Measurements from ENCODE around the gene FGF11.

The FGF11 gene

GRCh38 chr17:7427549-7427948, 11.8 kb upstream of the FGF11 start:
- H3K27ac ChIP-seq = no peak overlapping the region
- ChIA-PET CTCF (interaction anchor here (0.6 kb wide), 1 partner anchor 133 kb away, joined by 5 read pairs; no protein-coding TSS in a partner anchor), POLR2A (ENCODE audit: low non-redundant PET) (interaction anchor here (0.6 kb wide), 1 partner anchor 18 kb away, joined by 3 read pairs; no protein-coding TSS in a partner anchor)
- no peak for TF ChIP-seq CTCF (conservative IDR thresholded peaks at IDR 0.05; ENCODE audit: low read depth)
- DNase-seq (ENCODE audit: low spot score) = no peak

GRCh38 chr17:7428557-7428956, 10.8 kb upstream of the FGF11 start, which contains the start of gene SPEM3:
SPEM3 (plus strand) TSS chr17:7428857; CDS start chr17:7428903, 46 bp downstream.
- DNase-seq (ENCODE audit: low spot score) = no peak
- H3K27ac ChIP-seq = no peak within 1 kb of the TSS
- CTCF ChIA-PET = interaction anchor here (0.7 kb wide), 1 partner anchor 62 kb away, joined by 3 read pairs; no protein-coding TSS in a partner anchor
- TF ChIP-seq CTCF (conservative IDR thresholded peaks at IDR 0.05; ENCODE audit: low read depth) = no peak
- POLR2A ChIA-PET (ENCODE audit: low non-redundant PET) = no interaction called here

- DNase-seq (ENCODE audit: low spot score) = no peak
- no peak for TF ChIP-seq CTCF (conservative IDR thresholded peaks at IDR 0.05; ENCODE audit: low read depth)
- H3K27ac ChIP-seq = no peak overlapping the region
- ChIA-PET POLR2A (ENCODE audit: low non-redundant PET) (no interaction called here), CTCF (no interaction called here)
Observed at GRCh38 chr17:7429722-7430121, 9.6 kb upstream of the FGF11 start.

- ChIA-PET CTCF (no interaction called here), POLR2A (ENCODE audit: low non-redundant PET) (no interaction called here)
- no peak for DNase-seq (ENCODE audit: low spot score)
- no peak for TF ChIP-seq CTCF (conservative IDR thresholded peaks at IDR 0.05; ENCODE audit: low read depth)
- no peak overlapping the region for H3K27ac ChIP-seq
Observed at GRCh38 chr17:7431231-7431630, 8.1 kb upstream of the FGF11 start.

- DNase-seq (ENCODE audit: low spot score) = no peak
- CTCF ChIA-PET = interaction anchor here (0.7 to 0.8 kb wide), 2 partner anchors 81 to 253 kb away, joined by 3 read pairs; no protein-coding TSS in a partner anchor
- TF ChIP-seq CTCF (conservative IDR thresholded peaks at IDR 0.05; ENCODE audit: low read depth) = no peak
- POLR2A ChIA-PET (ENCODE audit: low non-redundant PET) = interaction anchor here (0.7 kb wide), 1 partner anchor 129 kb away, joined by 3 read pairs; no protein-coding TSS in a partner anchor
- H3K27ac ChIP-seq = no peak overlapping the region
Observed at GRCh38 chr17:7432296-7432695, 7.0 kb upstream of the FGF11 start.

- peak overlapping the region; percentile 92 for H3K27ac ChIP-seq
- TF ChIP-seq CTCF (conservative IDR thresholded peaks at IDR 0.05; ENCODE audit: low read depth) = peak; percentile 23; the same call in 1 of the 2 replicates
- POLR2A ChIA-PET (ENCODE audit: low non-redundant PET) = interaction anchor here (0.7 to 1.8 kb wide), 4 partner anchors 32 to 125 kb away, joined by 3 to 7 read pairs (median 3); partner anchors contain the start of genes PLSCR3, POLR2A and TMEM256
- CTCF ChIA-PET = interaction anchor here (0.6 to 4.3 kb wide), 17 partner anchors 26 to 175 kb away, joined by 3 to 28 read pairs (median 5); partner anchors contain the start of genes PLSCR3, SENP3, TMEM256 and TNFSF13
- peak; percentile 65 for DNase-seq (ENCODE audit: low spot score)
Observed at GRCh38 chr17:7435676-7436555, 3.4 kb upstream of the FGF11 start.

All from RWPE1 (cell line).